IPS-15b (cell line): ENCODE measurements around the gene DDX39B.

Experiments used
- H3K27me3 ChIP-seq: one replicate; pipeline ENCODE4 v1.6.1; 2013; ENCODE audit warnings: low read length; ENCODE audit not compliant: control insufficient read depth, insufficient read depth
- H3K36me3 ChIP-seq: one replicate; pipeline ENCODE4 v1.6.1; 2013; ENCODE audit warnings: low read length; ENCODE audit not compliant: control insufficient read depth, insufficient read depth
- H3K4me1 ChIP-seq: one replicate; pipeline ENCODE4 v1.6.1; 2013; ENCODE audit warnings: mild to moderate bottlenecking, low read length; ENCODE audit not compliant: control insufficient read depth, insufficient read depth
- H3K4me3 ChIP-seq: one replicate; pipeline ENCODE4 v1.5.1; 2013; ENCODE audit warnings: low read depth, low read length
- H3K9ac ChIP-seq: one replicate; pipeline ENCODE4 v1.6.1; 2013; ENCODE audit warnings: low read depth, mild to moderate bottlenecking, low read length
- H3K9me3 ChIP-seq: one replicate; pipeline ENCODE4 v1.6.1; 2013; ENCODE audit warnings: mild to moderate bottlenecking, low read length; ENCODE audit not compliant: control insufficient read depth, insufficient read depth

DDX39B gene

GRCh38 chr6:31573239-31574105 is 31.7 kb upstream of the DDX39B start:
- Histone ChIP-seq H3K9ac (no peak overlapping the region), H3K27me3 (peaks cover 6% of the 10 kb centered on the region), H3K36me3 (no peaks in the 10 kb centered on the region), H3K4me3 (no peak overlapping the region), H3K9me3 (no peaks in the 10 kb centered on the region), H3K4me1 (peaks cover 3% of the 10 kb centered on the region)

- no peaks in the 10 kb centered on the region for H3K9me3 ChIP-seq
- H3K36me3 ChIP-seq, result no peaks in the 10 kb centered on the region
- no peak within 1 kb of the TSS for H3K9ac ChIP-seq
- no peak within 1 kb of the TSS for H3K4me3 ChIP-seq
- peaks cover 6% of the 10 kb centered on the region for H3K27me3 ChIP-seq
- no peaks in the 10 kb centered on the region for H3K4me1 ChIP-seq
Measured at GRCh38 chr6:31572041-31572911, 30.5 kb upstream of the DDX39B start, which contains the start of gene LTA. Gene LTA, plus strand, starts transcription at chr6:31572289. Its CDS starts 454 bp downstream, at chr6:31572743.

GRCh38 chr6:31569861-31570536 is 28.2 kb upstream of the DDX39B start:
- H3K9me3 ChIP-seq, result no peaks in the 10 kb centered on the region
- H3K4me3 ChIP-seq, result no peak overlapping the region
- H3K36me3 ChIP-seq, result no peaks in the 10 kb centered on the region
- H3K9ac ChIP-seq, result no peak overlapping the region
- H3K4me1 ChIP-seq, result no peaks in the 10 kb centered on the region
- no peaks in the 10 kb centered on the region for H3K27me3 ChIP-seq

- Histone ChIP-seq H3K4me1 (no peaks in the 10 kb centered on the region), H3K9me3 (no peaks in the 10 kb centered on the region), H3K36me3 (no peaks in the 10 kb centered on the region), H3K9ac (no peak overlapping the region), H3K27me3 (no peaks in the 10 kb centered on the region), H3K4me3 (no peak overlapping the region)
Measured at GRCh38 chr6:31568537-31568961, 26.7 kb upstream of the DDX39B start.

GRCh38 chr6:31567531-31568370 is 25.9 kb upstream of the DDX39B start:
- H3K9ac ChIP-seq, result no peak overlapping the region
- no peak overlapping the region for H3K4me3 ChIP-seq
- H3K4me1 ChIP-seq, result no peaks in the 10 kb centered on the region
- H3K27me3 ChIP-seq, result no peaks in the 10 kb centered on the region
- no peaks in the 10 kb centered on the region for H3K36me3 ChIP-seq
- no peaks in the 10 kb centered on the region for H3K9me3 ChIP-seq

GRCh38 chr6:31560697-31561058 is 18.9 kb upstream of the DDX39B start:
- H3K36me3 ChIP-seq, result peaks cover 16% of the 10 kb centered on the region
- H3K4me3 ChIP-seq, result no peak overlapping the region
- H3K9me3 ChIP-seq, result no peaks in the 10 kb centered on the region
- H3K4me1 ChIP-seq, result no peaks in the 10 kb centered on the region
- H3K9ac ChIP-seq, result no peak overlapping the region
- no peaks in the 10 kb centered on the region for H3K27me3 ChIP-seq

- Histone ChIP-seq H3K9ac (no peak overlapping the region), H3K27me3 (no peaks in the 10 kb centered on the region), H3K4me1 (no peaks in the 10 kb centered on the region), H3K4me3 (no peak overlapping the region), H3K36me3 (peaks cover 16% of the 10 kb centered on the region), H3K9me3 (no peaks in the 10 kb centered on the region)
Measured at GRCh38 chr6:31559958-31560696, 18.3 kb upstream of the DDX39B start.

- Histone ChIP-seq H3K4me3 (no peak overlapping the region), H3K9ac (no peak overlapping the region), H3K9me3 (no peaks in the 10 kb centered on the region), H3K4me1 (no peaks in the 10 kb centered on the region), H3K36me3 (peaks cover 16% of the 10 kb centered on the region), H3K27me3 (no peaks in the 10 kb centered on the region)
Measured at GRCh38 chr6:31559606-31559957, 17.8 kb upstream of the DDX39B start.

GRCh38 chr6:31558631-31559500 is 17.1 kb upstream of the DDX39B start:
- no peaks in the 10 kb centered on the region for H3K9me3 ChIP-seq
- no peaks in the 10 kb centered on the region for H3K27me3 ChIP-seq
- no peaks in the 10 kb centered on the region for H3K4me1 ChIP-seq
- H3K9ac ChIP-seq, result no peak overlapping the region
- H3K36me3 ChIP-seq, result peaks cover 16% of the 10 kb centered on the region
- no peak overlapping the region for H3K4me3 ChIP-seq

- Histone ChIP-seq H3K4me3 (no peak overlapping the region), H3K9me3 (no peaks in the 10 kb centered on the region), H3K4me1 (no peaks in the 10 kb centered on the region), H3K36me3 (peaks cover 16% of the 10 kb centered on the region), H3K9ac (no peak overlapping the region), H3K27me3 (no peaks in the 10 kb centered on the region)
Measured at GRCh38 chr6:31558318-31558625, 16.5 kb upstream of the DDX39B start.
